WTC11 (cell line): ENCODE results near the gene ZFYVE26. TPM values are rescaled to one million over a fixed set of nuclear protein-coding genes. Genes with fewer than 3 reads are reported as not detected.
"Not testable (repeated sequence)": the region's sequence is repeated elsewhere in the genome, so short reads cannot be mapped to it uniquely, and the experiment has no call there.

Source experiments
- ATAC-seq: fragments of 200-7000 bp; cut with Tn5 transposase; 2 replicates; pipeline ENCODE4 v1.10.0; 2021; ENCODE audit warnings: mild to moderate bottlenecking, moderate library complexity
- CTCF ChIA-PET: fragments of 300-600 bp; sonication (Branson Sonifier 250); formaldehyde crosslinking; loops from one replicate; lab custom pipeline; 2021; ENCODE audit warnings: antibody characterized with exemption; lab: Charles Lee
- POLR2A ChIA-PET: fragments of 350-600 bp; sonication (Branson Sonifier 250); formaldehyde crosslinking; loops from one replicate; lab custom pipeline; 2021; ENCODE audit warnings: antibody characterized with exemption; lab: Charles Lee
- DNase-seq: peaks from one replicate; pipeline ENCODE4 v3.0.0; 2021; ENCODE audit warnings: low spot score
- H3K27ac Mint-ChIP-seq: 2 replicates; pipeline ENCODE4 v1.8.0; 2021; ENCODE audit warnings: mixed read lengths
- H3K27me3 Mint-ChIP-seq: 2 replicates; pipeline ENCODE4 v1.8.0; 2021; ENCODE audit warnings: low read depth, mild to moderate bottlenecking, moderate library complexity, mixed read lengths
- H3K36me3 Mint-ChIP-seq: 2 replicates; pipeline ENCODE4 v1.8.0; 2021; ENCODE audit warnings: mixed read lengths
- H3K4me1 Mint-ChIP-seq: 2 replicates; pipeline ENCODE4 v1.8.0; 2022; ENCODE audit warnings: mixed read lengths
- H3K4me3 Mint-ChIP-seq: 2 replicates; pipeline ENCODE4 v1.8.0; 2021; ENCODE audit warnings: mild to moderate bottlenecking, moderate library complexity, mixed read lengths
- H3K9me3 Mint-ChIP-seq: 2 replicates; pipeline ENCODE4 v1.8.0; 2021; ENCODE audit warnings: mixed read lengths
- ATF1 ChIP-seq: sonication (generic); formaldehyde crosslinking; IDR thresholded peaks from 2 replicates; pipeline ENCODE4 v1.8.1; 2023; ENCODE audit warnings: mild to moderate bottlenecking, moderate library complexity, missing genetic modification reagents
- ATF3 ChIP-seq: sonication (generic); formaldehyde crosslinking; conservative IDR thresholded peaks from 2 replicates; pipeline ENCODE4 v1.8.1; 2022; ENCODE audit warnings: mild to moderate bottlenecking, missing genetic modification reagents
- CREM ChIP-seq: sonication (generic); formaldehyde crosslinking; IDR thresholded peaks from 2 replicates; pipeline ENCODE4 v1.8.1; 2022; ENCODE audit warnings: mild to moderate bottlenecking, missing genetic modification reagents, moderate library complexity
- E2F1 ChIP-seq: sonication (generic); formaldehyde crosslinking; IDR thresholded peaks from 2 replicates; pipeline ENCODE4 v1.8.0; 2022; ENCODE audit warnings: mild to moderate bottlenecking, missing genetic modification reagents
- E2F5 ChIP-seq: sonication (generic); formaldehyde crosslinking; IDR thresholded peaks from 2 replicates; pipeline ENCODE4 v1.8.1; 2022; ENCODE audit warnings: mild to moderate bottlenecking, moderate library complexity, missing genetic modification reagents
- ELF4 ChIP-seq: sonication (generic); formaldehyde crosslinking; IDR thresholded peaks from 2 replicates; pipeline ENCODE4 v1.8.1; 2022; ENCODE audit warnings: low read depth, mild to moderate bottlenecking, moderate library complexity, missing genetic modification reagents
- FOXP4 ChIP-seq: sonication (generic); formaldehyde crosslinking; IDR thresholded peaks from 2 replicates; pipeline ENCODE4 v1.8.0; 2022; ENCODE audit warnings: mild to moderate bottlenecking, missing genetic modification reagents
- IRF1 ChIP-seq: sonication (generic); formaldehyde crosslinking; IDR thresholded peaks from 2 replicates; pipeline ENCODE4 v1.8.0; 2023; ENCODE audit warnings: missing genetic modification reagents
- JUN ChIP-seq: sonication (generic); formaldehyde crosslinking; IDR thresholded peaks from 2 replicates; pipeline ENCODE4 v1.8.0; 2023; ENCODE audit warnings: mild to moderate bottlenecking, missing genetic modification reagents
- MXD4 ChIP-seq: fragments of 250-450 bp; sonication (Bioruptor Pico); IDR thresholded peaks from 2 replicates; pipeline ENCODE4 v1.8.0; 2021; ENCODE audit warnings: mild to moderate bottlenecking, moderate library complexity, borderline replicate concordance
- NR1H2 ChIP-seq: sonication (generic); formaldehyde crosslinking; IDR thresholded peaks from 2 replicates; pipeline ENCODE4 v1.9.0; 2021; ENCODE audit warnings: mild to moderate bottlenecking, moderate library complexity, missing genetic modification reagents
- RORB ChIP-seq: fragments of 250-450 bp; sonication (Bioruptor Pico); IDR thresholded peaks from 2 replicates; pipeline ENCODE4 v1.9.0; 2021; ENCODE audit warnings: mild to moderate bottlenecking
- TEAD4 ChIP-seq: sonication (generic); formaldehyde crosslinking; IDR thresholded peaks from 2 replicates; pipeline ENCODE4 v1.8.0; 2022; ENCODE audit warnings: mild to moderate bottlenecking, missing genetic modification reagents
- ZBTB21 ChIP-seq: sonication (generic); formaldehyde crosslinking; IDR thresholded peaks from 2 replicates; pipeline ENCODE4 v1.8.1; 2023; ENCODE audit warnings: mild to moderate bottlenecking, missing genetic modification reagents, borderline replicate concordance
- ZNF219 ChIP-seq: sonication (generic); formaldehyde crosslinking; IDR thresholded peaks from 2 replicates; pipeline ENCODE4 v1.8.0; 2023; ENCODE audit warnings: missing genetic modification reagents, mild to moderate bottlenecking, borderline replicate concordance
- ZNF317 ChIP-seq: sonication (generic); formaldehyde crosslinking; IDR thresholded peaks from 2 replicates; pipeline ENCODE4 v1.8.1; 2023; ENCODE audit warnings: low read depth, mild to moderate bottlenecking, moderate library complexity, missing genetic modification reagents, borderline replicate concordance
- ZNF532 ChIP-seq: fragments of 250-450 bp; sonication (Bioruptor Pico); IDR thresholded peaks from 2 replicates; pipeline ENCODE4 v1.9.0; 2021; ENCODE audit warnings: mild to moderate bottlenecking, borderline replicate concordance
- total RNA-seq: library from RNA; stranded (reverse); gene quantifications from 3 replicates; pipeline ENCODE4 v1.2.3, GENCODE V29; 2021

Gene ZFYVE26
- total RNA-seq, 1 experiment from 2014 or later: 25.8 TPM

- TF ChIP-seq IRF1 (CRISPR knock-in tag) (no peak), NR1H2 (CRISPR knock-in tag) (no peak), CREM (0 out of 2 replicates have a peak, but pooled peaks have one; percentile 21), MXD4 (CRISPR knock-in tag) (no peak)
Measured at GRCh38 chr14:67819563-67820421, 3.4 kb upstream of the ZFYVE26 start, which contains the start of gene RAD51B (continued).

GRCh38 chr14:67818476-67818875, 2.1 kb upstream of the ZFYVE26 start:
- Mint-ChIP-seq H3K4me1 (peaks cover 34% of the 10 kb centered on the region), H3K4me3 (peak overlapping the region; percentile 16; the same call in 1 of the 2 replicates), H3K27ac (peak overlapping the region; percentile 54; the same call in 1 of the 2 replicates)
- H3K36me3 Mint-ChIP-seq, ATAC-seq, DNase-seq, H3K9me3 Mint-ChIP-seq, CTCF ChIA-PET, H3K27me3 Mint-ChIP-seq, POLR2A ChIA-PET: not testable (repeated sequence)

GRCh38 chr14:67817750-67818438, 1.5 kb upstream of the ZFYVE26 start:
- ATAC-seq (no peak), DNase-seq (no peak)
- Mint-ChIP-seq H3K4me3 (peak overlapping the region; percentile 83), H3K27me3 (no peaks in the 10 kb centered on the region), H3K36me3 (peaks cover 5% of the 10 kb centered on the region), H3K9me3 (no peaks in the 10 kb centered on the region), H3K27ac (peak overlapping the region; percentile 22), H3K4me1 (peaks cover 34% of the 10 kb centered on the region)
- CTCF ChIA-PET: no interaction called here
- TF ChIP-seq FOXP4 (CRISPR knock-in tag) (no peak), ELF4 (CRISPR knock-in tag) (no peak)
- POLR2A ChIA-PET: no interaction called here

GRCh38 chr14:67815573-67816225, 691 bp downstream of the ZFYVE26 start:
- ChIA-PET POLR2A (no interaction called here), CTCF (interaction anchor here (1.0 to 1.4 kb wide), 5 partner anchors 42 to 1010 kb away, joined by 3 read pairs; no protein-coding TSS in a partner anchor)
- peaks cover 16% of the 10 kb centered on the region for H3K36me3 Mint-ChIP-seq
- H3K9me3 Mint-ChIP-seq: no peaks in the 10 kb centered on the region
- H3K4me3 Mint-ChIP-seq: peak overlapping the region; percentile 83
- H3K4me1 Mint-ChIP-seq: peaks cover 28% of the 10 kb centered on the region
- DNase-seq: no peak
- H3K27ac Mint-ChIP-seq: peak overlapping the region; percentile 94
- peak; percentile 2; the same call in 1 of the 2 replicates for ATAC-seq
- no peaks in the 10 kb centered on the region for H3K27me3 Mint-ChIP-seq
- TF ChIP-seq JUN: no peak
- no peak for TF ChIP-seq ZBTB21 (CRISPR knock-in tag)
- no peak for TF ChIP-seq TEAD4 (CRISPR knock-in tag)
- no peak for TF ChIP-seq ATF1
- no peak for TF ChIP-seq E2F1
- no peak for TF ChIP-seq ATF3 (CRISPR knock-in tag)
- no peak for TF ChIP-seq ZNF317
- no peak for TF ChIP-seq CREM
- TF ChIP-seq ZNF219 (CRISPR knock-in tag): no peak
- TF ChIP-seq ZNF532 (CRISPR knock-in tag): no peak
- TF ChIP-seq E2F5 (CRISPR knock-in tag): no peak
- no peak for TF ChIP-seq RORB
